Cardiac muscle cell (in vitro differentiated cells and primary cell): ENCODE data around the gene NLRP3. TPM values are rescaled to one million over a fixed set of nuclear protein-coding genes. Genes with fewer than 3 reads are reported as not detected.
"Not testable (repeated sequence)": the region's sequence is repeated elsewhere in the genome, so short reads cannot be mapped to it uniquely, and the experiment has no call there.

Experiments
- DNase-seq, 2 donors: peaks; one replicate each; pipeline versions ENCODE4 v3.0.0 to v3.0.0-alpha.2; 2010 to 2017; ENCODE audit warnings: low read depth in 1 of 2, low spot score in 1 of 2
- H3K27ac ChIP-seq: fragments of 200-600 bp; sonication (generic); 2 replicates; pipeline ENCODE4 v1.5.1; 2016
- H3K27me3 ChIP-seq: fragments of 200-600 bp; sonication (generic); 2 replicates; pipeline ENCODE4 v1.6.0; 2016; ENCODE audit warnings: control low read depth
- H3K36me3 ChIP-seq: fragments of 200-600 bp; sonication (generic); 2 replicates; pipeline ENCODE4 v1.5.1; 2016; ENCODE audit warnings: control low read depth
- H3K4me1 ChIP-seq: fragments of 200-600 bp; sonication (generic); 2 replicates; pipeline ENCODE4 v1.8.1; 2017; ENCODE audit warnings: low read depth, mild to moderate bottlenecking, mixed run types
- H3K4me3 ChIP-seq: fragments of 200-600 bp; sonication (generic); 2 replicates; pipeline ENCODE4 v1.5.1; 2016; ENCODE audit warnings: mild to moderate bottlenecking
- H3K9me3 ChIP-seq: fragments of 200-600 bp; sonication (generic); 2 replicates; pipeline ENCODE4 v1.5.1; 2017; ENCODE audit warnings: low read depth, mild to moderate bottlenecking, control low read depth
- polyA plus RNA-seq: library from polyadenylated mRNA; unstranded; fragments of >200 nt; fragmentation: Nextera tagmentation; extraction: Ambion mirVana; gene quantifications from 2 replicates; pipeline ENCODE4 v1.2.1, GENCODE V29; 2016
- total RNA-seq: library from RNA; depleted of rRNA; stranded (reverse); fragments of >200 nt; gene quantifications from 2 replicates; pipeline ENCODE4 v1.2.3, GENCODE V29; 2016
- TF ChIP-seq, protein P1 (sequence below): IDR thresholded peaks from 2 replicates; pipeline ENCODE4 v1.5.1; 2012; ENCODE audit warnings: low read depth, mild to moderate bottlenecking, low read length

NLRP3 gene
- total and polyA plus RNA-seq, 2 experiments from 2014 or later = 1.5 TPM; not detected in 1

DNA sequence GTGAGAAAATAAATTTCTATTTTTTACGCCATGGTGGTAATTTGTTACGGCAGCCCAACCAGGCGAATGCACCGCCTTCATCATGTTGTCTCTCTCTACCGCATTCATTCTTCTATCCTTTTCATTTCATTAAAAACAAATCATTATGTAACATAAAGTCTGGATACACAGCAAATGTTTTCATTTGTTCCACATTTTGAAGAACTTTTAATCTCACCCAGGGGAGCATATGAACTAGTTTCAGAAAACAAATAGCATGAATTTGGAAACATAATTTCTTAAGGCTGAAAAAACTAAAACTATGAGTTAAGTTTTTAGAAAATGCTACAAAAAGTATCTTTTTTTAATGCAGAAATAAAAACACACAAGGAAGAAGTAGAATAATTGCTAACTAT lies 53.2 kb downstream of the NLRP3 start:
- Histone ChIP-seq H3K9me3 (no peaks in the 10 kb centered on the region), H3K4me3 (no peak overlapping the region), H3K36me3 (no peaks in the 10 kb centered on the region), H3K27me3 (no peaks in the 10 kb centered on the region), H3K27ac (no peak overlapping the region), H3K4me1 (no peaks in the 10 kb centered on the region)
- DNase-seq = no peak
- TF ChIP-seq, protein P1, sequence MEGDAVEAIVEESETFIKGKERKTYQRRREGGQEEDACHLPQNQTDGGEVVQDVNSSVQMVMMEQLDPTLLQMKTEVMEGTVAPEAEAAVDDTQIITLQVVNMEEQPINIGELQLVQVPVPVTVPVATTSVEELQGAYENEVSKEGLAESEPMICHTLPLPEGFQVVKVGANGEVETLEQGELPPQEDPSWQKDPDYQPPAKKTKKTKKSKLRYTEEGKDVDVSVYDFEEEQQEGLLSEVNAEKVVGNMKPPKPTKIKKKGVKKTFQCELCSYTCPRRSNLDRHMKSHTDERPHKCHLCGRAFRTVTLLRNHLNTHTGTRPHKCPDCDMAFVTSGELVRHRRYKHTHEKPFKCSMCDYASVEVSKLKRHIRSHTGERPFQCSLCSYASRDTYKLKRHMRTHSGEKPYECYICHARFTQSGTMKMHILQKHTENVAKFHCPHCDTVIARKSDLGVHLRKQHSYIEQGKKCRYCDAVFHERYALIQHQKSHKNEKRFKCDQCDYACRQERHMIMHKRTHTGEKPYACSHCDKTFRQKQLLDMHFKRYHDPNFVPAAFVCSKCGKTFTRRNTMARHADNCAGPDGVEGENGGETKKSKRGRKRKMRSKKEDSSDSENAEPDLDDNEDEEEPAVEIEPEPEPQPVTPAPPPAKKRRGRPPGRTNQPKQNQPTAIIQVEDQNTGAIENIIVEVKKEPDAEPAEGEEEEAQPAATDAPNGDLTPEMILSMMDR = no peak

DNA sequence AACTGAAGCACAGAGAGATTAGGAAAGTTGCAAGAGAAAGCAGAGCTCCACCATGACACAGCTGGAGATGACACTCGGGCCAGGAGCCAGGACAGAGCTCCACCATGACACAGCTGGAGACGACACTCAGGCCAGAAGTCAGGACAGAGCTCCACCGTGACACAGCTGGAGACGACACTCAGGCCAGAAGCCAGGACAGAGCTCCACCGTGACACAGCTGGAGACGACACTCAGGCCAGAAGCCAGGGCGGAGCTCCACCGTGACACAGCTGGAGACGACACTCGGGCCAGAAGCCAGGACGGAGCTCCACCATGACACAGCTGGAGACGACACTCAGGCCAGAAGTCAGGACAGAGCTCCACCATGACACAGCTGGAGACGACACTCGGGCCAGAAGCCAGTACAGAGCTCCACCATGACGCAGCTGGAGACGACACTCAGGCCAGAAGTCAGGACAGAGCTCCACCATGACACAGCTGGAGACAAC lies 55.0 kb downstream of the NLRP3 start:
- H3K9me3 ChIP-seq, DNase-seq, H3K27ac ChIP-seq, H3K4me3 ChIP-seq, H3K27me3 ChIP-seq, H3K4me1 ChIP-seq, H3K36me3 ChIP-seq: not testable (repeated sequence)

- Histone ChIP-seq H3K9me3 (no peaks in the 10 kb centered on the region), H3K27ac (no peak overlapping the region), H3K4me1 (no peaks in the 10 kb centered on the region), H3K27me3 (no peaks in the 10 kb centered on the region), H3K4me3 (no peak overlapping the region), H3K36me3 (no peaks in the 10 kb centered on the region)
- TF ChIP-seq, protein P1 = no peak
- DNase-seq = no peak
Measured at GRCh38 chr1:247471445-247472016, 55.6 kb downstream of the NLRP3 start.

- TF ChIP-seq, protein P1 = no peak
- Histone ChIP-seq H3K27me3 (no peaks in the 10 kb centered on the region), H3K9me3 (no peaks in the 10 kb centered on the region), H3K36me3 (no peaks in the 10 kb centered on the region), H3K4me1 (no peaks in the 10 kb centered on the region), H3K4me3 (no peak overlapping the region), H3K27ac (no peak overlapping the region)
- no peak for DNase-seq
Measured at GRCh38 chr1:247472035-247472434, 56.1 kb downstream of the NLRP3 start.

DNA sequence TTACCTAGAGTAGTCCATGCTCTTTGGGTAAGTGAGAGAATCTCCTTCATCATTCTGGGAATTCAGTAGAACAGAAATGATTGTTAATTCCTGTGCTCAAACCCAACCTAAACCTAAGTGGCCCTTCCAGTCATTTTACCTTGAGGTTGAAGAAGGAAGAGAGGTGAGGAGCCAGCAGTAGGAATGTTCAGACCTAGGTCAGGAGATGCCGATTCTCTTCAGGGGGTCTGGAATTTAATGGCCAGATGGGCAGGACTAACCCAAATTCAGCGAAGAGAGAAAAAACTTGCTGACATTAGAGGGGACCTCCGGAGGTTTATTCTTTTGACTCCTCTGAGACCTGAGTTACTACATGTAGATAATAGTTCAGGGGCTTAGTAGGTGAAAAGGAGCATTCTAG lies 58.4 kb downstream of the NLRP3 start:
- H3K9me3 ChIP-seq = no peaks in the 10 kb centered on the region
- no peak overlapping the region for H3K27ac ChIP-seq

DNA sequence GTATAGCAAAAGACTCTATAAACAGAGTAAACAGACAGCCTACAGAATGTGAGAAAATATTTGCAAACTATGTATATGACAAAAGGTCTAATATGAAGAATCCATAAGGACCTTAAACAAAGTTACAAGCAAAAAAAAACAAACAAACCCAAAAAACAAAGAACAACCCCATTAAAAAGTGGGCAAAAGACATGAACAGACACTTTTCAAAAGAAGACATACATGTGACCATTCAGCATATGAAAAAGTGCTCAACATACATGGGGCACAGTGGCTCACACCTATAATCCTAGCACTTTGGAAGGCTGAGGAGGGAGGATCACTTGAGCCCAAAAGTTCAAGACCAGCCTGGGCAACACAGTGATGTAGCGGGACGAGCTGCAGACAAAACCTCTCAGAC lies 59.8 kb downstream of the NLRP3 start:
- Histone ChIP-seq H3K36me3 (no peaks in the 10 kb centered on the region), H3K4me3 (no peak overlapping the region), H3K9me3 (no peaks in the 10 kb centered on the region), H3K4me1 (no peaks in the 10 kb centered on the region), H3K27ac (no peak overlapping the region), H3K27me3 (no peaks in the 10 kb centered on the region)
- DNase-seq = no peak
- TF ChIP-seq, protein P1 = no peak

More for the DNA sequence above, 58.4 kb downstream of the NLRP3 start:
- TF ChIP-seq, protein P1 = no peak
- DNase-seq = no peak
- H3K36me3 ChIP-seq = no peaks in the 10 kb centered on the region
- H3K4me3 ChIP-seq = no peak overlapping the region
- H3K4me1 ChIP-seq = no peaks in the 10 kb centered on the region
- H3K27me3 ChIP-seq = no peaks in the 10 kb centered on the region

DNA sequence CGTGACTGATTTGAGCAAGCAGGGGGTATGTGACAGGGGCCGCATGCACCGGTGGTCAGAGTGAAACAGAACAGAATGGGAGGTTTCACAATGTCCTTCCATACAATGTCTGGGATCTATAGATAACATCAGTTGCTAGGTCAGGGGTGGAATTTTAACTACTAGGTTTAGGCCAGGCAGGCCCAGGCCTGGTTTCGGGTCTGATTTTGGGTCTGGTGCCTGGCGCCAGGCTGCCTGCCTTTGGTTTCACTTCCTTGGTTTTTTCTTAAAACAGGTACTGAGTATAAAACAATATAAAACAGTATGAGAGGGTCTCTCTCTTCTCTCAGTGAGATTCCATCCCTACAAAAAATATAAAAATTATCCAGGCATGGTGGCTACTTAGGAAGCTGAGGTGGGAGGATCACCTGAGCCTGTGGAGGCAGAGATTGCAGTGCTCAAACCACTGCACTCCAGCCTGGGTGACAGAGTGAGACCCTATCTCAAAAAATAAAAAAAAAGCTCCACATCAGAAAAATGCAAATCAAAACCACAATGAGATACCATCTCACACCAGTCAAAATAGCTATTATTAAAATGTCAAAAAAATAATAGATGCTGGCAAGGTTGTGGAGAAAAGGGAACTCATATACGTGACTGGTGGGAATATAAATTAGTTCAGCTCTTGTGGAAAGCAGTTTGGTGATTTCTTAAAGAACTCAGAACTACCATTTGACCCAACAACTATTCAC lies 60.5 kb downstream of the NLRP3 start:
- DNase-seq, H3K4me1 ChIP-seq, H3K36me3 ChIP-seq, H3K9me3 ChIP-seq, H3K4me3 ChIP-seq, H3K27ac ChIP-seq, H3K27me3 ChIP-seq: not testable (repeated sequence)
